ENCODE results near the gene FETUB. TPM values are rescaled to one million over a fixed set of nuclear protein-coding genes. Genes with fewer than 3 reads are reported as not detected.

The FETUB gene
- total RNA-seq = not detected

DNA sequence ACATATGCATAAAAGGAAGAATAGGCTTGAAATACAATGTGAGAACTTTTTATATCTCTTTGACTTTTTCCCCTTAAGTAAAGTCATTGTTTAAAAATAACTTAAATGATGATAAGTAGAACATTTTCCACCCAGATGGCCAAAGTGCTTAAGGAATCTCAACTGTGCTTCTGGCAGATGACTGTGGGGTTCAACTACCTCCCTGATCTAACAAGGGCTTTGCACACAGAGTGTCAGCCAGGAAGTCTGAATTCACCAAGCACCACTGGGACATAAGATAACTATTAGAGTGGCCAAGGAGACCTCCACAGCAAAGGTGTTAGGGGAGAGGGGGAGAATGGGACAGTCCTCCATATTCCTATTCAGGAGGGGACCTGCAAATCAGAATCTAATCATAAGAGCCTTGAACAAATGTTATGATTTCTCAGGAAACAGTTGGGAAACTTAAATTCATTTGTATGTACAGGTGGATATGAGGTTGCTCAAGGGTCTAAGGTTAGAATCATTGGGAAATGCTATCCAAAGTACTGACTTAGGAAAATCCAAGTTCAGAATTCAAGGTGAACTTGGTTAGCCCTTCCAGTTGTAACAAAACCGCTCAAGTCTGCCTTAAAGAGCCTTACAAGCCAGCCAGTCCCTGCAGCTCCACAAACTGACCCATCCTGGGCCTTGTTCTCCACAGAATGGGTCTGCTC is at the start of gene FETUB:
Gene FETUB (plus strand): TSS at position 622 of the 695 bp plus-strand sequence. CDS start 62 bp downstream, at position 684.
- in situ Hi-C loops (cut with MboI; ENCODE audit: low sequenced_read_pairs in 4 of 4) (no loop called here), intact Hi-C loops (cut with DNase I; ENCODE audit: low total_unique reads) (no loop called here)
- H3K36me3 ChIP-seq = no peaks in the 10 kb centered on the region
- no peak for ATAC-seq
- peaks cover 0 to 8% (median 2%) of the 10 kb centered on the region in 3 donors for H3K27me3 ChIP-seq
- H3K4me1 ChIP-seq = no peaks in the 10 kb centered on the region
- no peak within 1 kb of the TSS for H3K4me3 ChIP-seq
- H3K9me3 ChIP-seq = no peaks in the 10 kb centered on the region
- no peak for TF ChIP-seq POLR2A (IDR thresholded peaks at IDR 0.05)
- TF ChIP-seq, protein P1, sequence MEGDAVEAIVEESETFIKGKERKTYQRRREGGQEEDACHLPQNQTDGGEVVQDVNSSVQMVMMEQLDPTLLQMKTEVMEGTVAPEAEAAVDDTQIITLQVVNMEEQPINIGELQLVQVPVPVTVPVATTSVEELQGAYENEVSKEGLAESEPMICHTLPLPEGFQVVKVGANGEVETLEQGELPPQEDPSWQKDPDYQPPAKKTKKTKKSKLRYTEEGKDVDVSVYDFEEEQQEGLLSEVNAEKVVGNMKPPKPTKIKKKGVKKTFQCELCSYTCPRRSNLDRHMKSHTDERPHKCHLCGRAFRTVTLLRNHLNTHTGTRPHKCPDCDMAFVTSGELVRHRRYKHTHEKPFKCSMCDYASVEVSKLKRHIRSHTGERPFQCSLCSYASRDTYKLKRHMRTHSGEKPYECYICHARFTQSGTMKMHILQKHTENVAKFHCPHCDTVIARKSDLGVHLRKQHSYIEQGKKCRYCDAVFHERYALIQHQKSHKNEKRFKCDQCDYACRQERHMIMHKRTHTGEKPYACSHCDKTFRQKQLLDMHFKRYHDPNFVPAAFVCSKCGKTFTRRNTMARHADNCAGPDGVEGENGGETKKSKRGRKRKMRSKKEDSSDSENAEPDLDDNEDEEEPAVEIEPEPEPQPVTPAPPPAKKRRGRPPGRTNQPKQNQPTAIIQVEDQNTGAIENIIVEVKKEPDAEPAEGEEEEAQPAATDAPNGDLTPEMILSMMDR (IDR thresholded peaks at IDR 0.05 in 4 of 5, conservative IDR thresholded peaks at IDR 0.05 in 1 of 5) = no peak
- no peak within 1 kb of the TSS for H3K27ac ChIP-seq
- DNase-seq = no peak

- Histone ChIP-seq H3K27ac (no peak overlapping the region), H3K9me3 (no peaks in the 10 kb centered on the region), H3K4me3 (no peak overlapping the region), H3K27me3 (no peaks in the 10 kb centered on the region), H3K36me3 (peaks cover 0 to 4% of the 10 kb centered on the region in 2 donors), H3K4me1 (no peaks in the 10 kb centered on the region)
- intact Hi-C loops (cut with DNase I; ENCODE audit: low total_unique reads) (no loop called here), in situ Hi-C loops (cut with MboI; ENCODE audit: low sequenced_read_pairs in 4 of 4) (no loop called here)
- ATAC-seq (no peak), DNase-seq (no peak)
- TF ChIP-seq, protein P1 (IDR thresholded peaks at IDR 0.05 in 4 of 5, conservative IDR thresholded peaks at IDR 0.05 in 1 of 5) = no peak
Observed at GRCh38 chr3:186590580-186591295, 49.5 kb upstream of the FETUB start.

GRCh38 chr3:186592682-186593081 is 47.5 kb upstream of the FETUB start:
- no peak overlapping the region for H3K4me3 ChIP-seq
- H3K27me3 ChIP-seq = no peaks in the 10 kb centered on the region
- in situ Hi-C loops (cut with MboI; ENCODE audit: low sequenced_read_pairs in 4 of 4) (no loop called here), intact Hi-C loops (cut with DNase I; ENCODE audit: low total_unique reads) (no loop called here)
- H3K27ac ChIP-seq = no peak overlapping the region
- H3K9me3 ChIP-seq = no peaks in the 10 kb centered on the region
- ATAC-seq (no peak), DNase-seq (no peak)
- no peaks in the 10 kb centered on the region for H3K4me1 ChIP-seq
- TF ChIP-seq POLR2A (IDR thresholded peaks at IDR 0.05) = no peak
- TF ChIP-seq, protein P1 (IDR thresholded peaks at IDR 0.05 in 4 of 5, conservative IDR thresholded peaks at IDR 0.05 in 1 of 5) = no peak
- no peaks in the 10 kb centered on the region for H3K36me3 ChIP-seq

DNA sequence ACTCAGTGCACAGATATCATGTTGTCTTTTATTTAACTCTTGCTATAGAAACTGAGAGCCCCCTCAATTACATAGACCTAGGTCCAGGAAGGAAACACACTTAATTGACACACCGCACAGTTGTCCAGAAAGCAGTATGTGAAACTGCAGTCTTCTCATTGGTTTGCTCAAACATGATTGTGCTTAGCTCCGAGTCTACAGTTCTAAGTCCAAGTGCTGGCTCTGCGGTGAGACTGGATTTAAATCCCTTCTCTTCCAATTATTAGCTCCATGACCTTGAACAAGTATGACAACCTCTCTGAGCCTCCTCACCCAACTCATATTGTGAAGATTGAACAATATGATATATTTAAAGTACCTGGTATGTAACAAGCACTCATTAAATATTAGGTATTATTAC is 46.3 kb upstream of the FETUB start:
- no peak overlapping the region for H3K27ac ChIP-seq
- no peak overlapping the region for H3K4me3 ChIP-seq
- TF ChIP-seq, protein P1 (IDR thresholded peaks at IDR 0.05 in 4 of 5, conservative IDR thresholded peaks at IDR 0.05 in 1 of 5) = no peak
- no peak for TF ChIP-seq POLR2A (IDR thresholded peaks at IDR 0.05)
- DNase-seq (no peak), ATAC-seq (no peak)
- H3K4me1 ChIP-seq = no peaks in the 10 kb centered on the region
- in situ Hi-C loops (cut with MboI; ENCODE audit: low sequenced_read_pairs in 4 of 4) (no loop called here), intact Hi-C loops (cut with DNase I; ENCODE audit: low total_unique reads) (no loop called here)
- H3K9me3 ChIP-seq = no peaks in the 10 kb centered on the region
- H3K36me3 ChIP-seq = no peaks in the 10 kb centered on the region
- no peaks in the 10 kb centered on the region for H3K27me3 ChIP-seq
